A673 (cell line): Measurements from ENCODE around the gene MAG. TPM values are rescaled to one million over a fixed set of nuclear protein-coding genes. Genes with fewer than 3 reads are reported as not detected.

Source experiments
- BruUV-seq: library from RNA; stranded (reverse); fragments of 400-500 nt; replicated peaks from 2 replicates; lab custom pipeline; 2021; lab: Mats Ljungman, UMichigan
- CTCF ChIA-PET: fragments of 300-600 bp; sonication (Branson Sonifier 250); formaldehyde crosslinking; loops from one replicate; lab custom pipeline; 2022; ENCODE audit warnings: antibody characterized with exemption; lab: Charles Lee
- POLR2A ChIA-PET: fragments of 300-600 bp; sonication (Branson Sonifier 250); formaldehyde crosslinking; loops from one replicate; lab custom pipeline; 2022; ENCODE audit warnings: antibody characterized with exemption; ENCODE audit not compliant: low non-redundant PET; lab: Charles Lee
- DNase-seq: peaks from one replicate; pipeline ENCODE4 v3.0.0-alpha.2; 2015; ENCODE audit warnings: low spot score
- H3K27ac ChIP-seq: fragments of 200-600 bp; sonication (generic); 2 replicates; pipeline ENCODE4 v1.5.1; 2016; ENCODE audit warnings: mixed run types, low read depth, mild to moderate bottlenecking, mixed read lengths, antibody characterized with exemption, low read length; ENCODE audit not compliant: poor library complexity, severe bottlenecking
- H3K27me3 ChIP-seq: fragments of 200-600 bp; sonication (generic); replicated peaks from 2 replicates; pipeline ENCODE4 v1.6.1; 2017; ENCODE audit warnings: mixed run types, low read depth, mild to moderate bottlenecking, mixed read lengths, antibody characterized with exemption, low read length; ENCODE audit not compliant: insufficient read depth, poor library complexity
- H3K36me3 ChIP-seq: fragments of 200-600 bp; sonication (generic); 2 replicates; pipeline ENCODE4 v1.6.1; 2016; ENCODE audit warnings: mixed run types, mild to moderate bottlenecking, mixed read lengths, antibody characterized with exemption, low read length; ENCODE audit not compliant: insufficient read depth, poor library complexity, severe bottlenecking
- H3K4me1 ChIP-seq: fragments of 200-600 bp; sonication (generic); 2 replicates; pipeline ENCODE4 v1.6.1; 2017; ENCODE audit warnings: mixed run types, mild to moderate bottlenecking, mixed read lengths, antibody characterized with exemption, low read length; ENCODE audit not compliant: insufficient read depth, poor library complexity, severe bottlenecking
- H3K4me3 ChIP-seq: fragments of 200-600 bp; sonication (generic); 2 replicates; pipeline ENCODE4 v1.5.1; 2016; ENCODE audit warnings: low read depth, mixed run types, mild to moderate bottlenecking, mixed read lengths, low read length; ENCODE audit not compliant: poor library complexity, severe bottlenecking
- H3K9me3 ChIP-seq: fragments of 200-600 bp; sonication (generic); 2 replicates; pipeline ENCODE4 v1.6.1; 2016; ENCODE audit warnings: mixed run types, low read depth, mild to moderate bottlenecking, mixed read lengths, antibody characterized with exemption, low read length; ENCODE audit not compliant: poor library complexity, severe bottlenecking
- EZH2 ChIP-seq: fragments of 200-600 bp; sonication (generic); IDR thresholded peaks from 2 replicates; pipeline ENCODE4 v1.6.1; 2017; ENCODE audit warnings: borderline replicate concordance, low read depth, mild to moderate bottlenecking, mixed read lengths, antibody characterized with exemption, low read length; ENCODE audit not compliant: poor library complexity, severe bottlenecking
- intact Hi-C: fragments of 100-400 bp; cut with micrococcal nuclease; formaldehyde crosslinking; loops from one replicate; pipeline ENCODE4 v1.10.0; 2022; ENCODE audit not compliant: unreplicated experiment
- total RNA-seq: library from RNA; stranded (reverse); gene quantifications from 2 replicates; pipeline ENCODE4 v1.2.3, GENCODE V29; 2021
- TF ChIP-seq, protein P1 (sequence below): fragments of 300-800, 200-600 bp; sonication (generic); conservative IDR thresholded peaks from 2 replicates; pipeline ENCODE4 v1.5.1; 2017; ENCODE audit warnings: low read depth, mild to moderate bottlenecking, antibody characterized with exemption, low read length, moderate library complexity, mixed read lengths

Gene MAG
- total RNA-seq, 1 experiment from 2014 or later = not detected

DNA sequence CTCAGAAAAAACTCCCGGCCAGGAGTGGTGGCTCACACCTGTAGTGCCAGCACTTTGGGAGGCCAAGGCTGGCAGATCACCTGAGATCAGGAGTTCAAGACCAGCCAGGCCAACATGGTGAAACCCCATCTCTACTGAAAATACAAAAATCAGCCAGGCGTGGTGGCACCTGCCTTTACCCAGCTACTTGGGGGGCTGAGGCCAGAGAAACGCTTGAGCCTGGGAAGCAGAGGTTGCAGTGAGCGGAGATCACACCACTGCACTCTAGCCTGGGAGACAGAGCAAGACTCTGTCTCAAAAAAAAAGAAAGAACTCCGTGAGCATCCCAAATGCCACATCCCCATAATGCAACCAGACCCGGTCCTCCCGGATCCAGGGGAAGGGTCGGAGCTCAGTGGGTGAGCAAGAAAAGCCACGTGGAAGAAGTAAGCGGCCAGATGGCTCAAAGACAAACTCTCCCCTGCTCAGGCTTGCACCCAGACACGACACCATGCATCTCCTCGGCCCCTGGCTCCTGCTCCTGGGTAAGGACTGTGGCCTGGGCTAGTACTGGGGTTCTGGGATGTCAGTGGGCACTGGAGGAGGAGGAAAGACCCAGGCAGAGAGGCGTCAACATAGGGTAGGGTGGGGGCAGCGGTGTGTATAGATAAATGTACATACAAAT, 39.7 kb downstream of the MAG start:
- Histone ChIP-seq H3K4me1 (no peaks in the 10 kb centered on the region), H3K27me3 (peaks cover 4% of the 10 kb centered on the region), H3K27ac (no peak overlapping the region), H3K4me3 (no peak overlapping the region), H3K9me3 (no peaks in the 10 kb centered on the region), H3K36me3 (no peaks in the 10 kb centered on the region)
- CTCF ChIA-PET = no interaction called here
- POLR2A ChIA-PET = interaction anchor here (0.5 kb wide), 1 partner anchor 670 kb away, joined by 3 read pairs; no protein-coding TSS in a partner anchor
- no peak for DNase-seq
- intact Hi-C loops = no loop called here
- TF ChIP-seq EZH2 = no peak
- TF ChIP-seq, protein P1, sequence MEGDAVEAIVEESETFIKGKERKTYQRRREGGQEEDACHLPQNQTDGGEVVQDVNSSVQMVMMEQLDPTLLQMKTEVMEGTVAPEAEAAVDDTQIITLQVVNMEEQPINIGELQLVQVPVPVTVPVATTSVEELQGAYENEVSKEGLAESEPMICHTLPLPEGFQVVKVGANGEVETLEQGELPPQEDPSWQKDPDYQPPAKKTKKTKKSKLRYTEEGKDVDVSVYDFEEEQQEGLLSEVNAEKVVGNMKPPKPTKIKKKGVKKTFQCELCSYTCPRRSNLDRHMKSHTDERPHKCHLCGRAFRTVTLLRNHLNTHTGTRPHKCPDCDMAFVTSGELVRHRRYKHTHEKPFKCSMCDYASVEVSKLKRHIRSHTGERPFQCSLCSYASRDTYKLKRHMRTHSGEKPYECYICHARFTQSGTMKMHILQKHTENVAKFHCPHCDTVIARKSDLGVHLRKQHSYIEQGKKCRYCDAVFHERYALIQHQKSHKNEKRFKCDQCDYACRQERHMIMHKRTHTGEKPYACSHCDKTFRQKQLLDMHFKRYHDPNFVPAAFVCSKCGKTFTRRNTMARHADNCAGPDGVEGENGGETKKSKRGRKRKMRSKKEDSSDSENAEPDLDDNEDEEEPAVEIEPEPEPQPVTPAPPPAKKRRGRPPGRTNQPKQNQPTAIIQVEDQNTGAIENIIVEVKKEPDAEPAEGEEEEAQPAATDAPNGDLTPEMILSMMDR = no peak
- BruUV-seq = no TSS peak

DNA sequence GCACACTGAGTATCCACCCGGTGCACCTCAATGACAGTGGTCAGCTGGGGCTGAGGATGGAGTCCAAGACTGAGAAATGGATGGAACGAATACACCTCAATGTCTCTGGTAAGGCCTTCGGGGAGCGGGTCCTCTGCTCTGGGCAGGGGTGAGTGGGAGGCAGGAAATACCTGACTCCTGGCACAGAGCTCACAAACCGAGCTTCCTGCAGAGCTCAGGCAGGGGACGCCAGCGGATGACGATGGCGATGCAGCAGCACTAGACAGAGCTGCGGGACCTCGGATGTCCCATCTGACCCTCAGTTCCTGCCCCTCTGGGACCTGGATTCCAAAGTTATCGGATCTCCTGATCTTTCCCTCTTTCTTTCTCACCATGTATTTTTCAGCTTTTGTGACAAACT, 40.9 kb downstream of the MAG start:
- H3K27me3 ChIP-seq = peaks cover 4% of the 10 kb centered on the region
- H3K36me3 ChIP-seq = no peaks in the 10 kb centered on the region
- no TSS peak for BruUV-seq
- intact Hi-C loops = no loop called here
- H3K4me1 ChIP-seq = no peaks in the 10 kb centered on the region
- H3K9me3 ChIP-seq = no peaks in the 10 kb centered on the region
- H3K27ac ChIP-seq = no peak overlapping the region
- no peak for TF ChIP-seq EZH2
- TF ChIP-seq, protein P1 = no peak
- H3K4me3 ChIP-seq = no peak overlapping the region
- ChIA-PET CTCF (no interaction called here), POLR2A (no interaction called here)
- no peak for DNase-seq

DNA sequence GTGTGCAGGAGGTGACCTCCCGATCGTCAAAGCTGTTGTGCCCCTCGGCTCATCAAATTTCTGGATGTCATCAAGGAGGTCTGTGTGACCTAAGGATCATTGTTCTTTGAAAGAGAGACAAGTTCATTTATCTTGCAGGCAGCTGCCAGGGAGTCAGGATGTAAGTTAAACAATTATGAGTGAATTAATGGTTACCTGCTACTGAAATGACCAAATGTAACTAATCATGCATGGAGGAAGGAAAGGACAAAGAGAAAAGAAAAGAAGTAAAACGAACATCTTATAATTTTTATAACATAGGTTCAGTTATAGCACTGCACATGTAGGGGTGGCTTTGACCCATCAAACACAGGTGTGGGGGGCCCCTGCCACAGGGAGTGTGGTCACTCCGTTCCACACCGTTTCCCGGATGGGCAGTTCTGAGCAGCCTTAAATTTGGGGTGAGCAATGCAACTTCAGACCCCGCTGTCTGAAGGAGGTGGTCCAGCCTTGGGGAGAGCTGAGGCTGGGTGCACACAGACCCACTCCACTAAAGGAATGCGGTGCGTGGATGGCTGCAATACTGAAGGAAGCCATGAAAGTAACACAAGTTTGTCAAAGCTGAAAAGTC, 42.3 kb downstream of the MAG start:
- no TSS peak for BruUV-seq
- Histone ChIP-seq H3K9me3 (no peaks in the 10 kb centered on the region), H3K36me3 (no peaks in the 10 kb centered on the region), H3K4me3 (no peak overlapping the region), H3K4me1 (no peaks in the 10 kb centered on the region), H3K27me3 (peaks cover 4% of the 10 kb centered on the region), H3K27ac (no peak overlapping the region)
- DNase-seq = no peak
- ChIA-PET CTCF (no interaction called here), POLR2A (no interaction called here)
- TF ChIP-seq EZH2 = no peak
- TF ChIP-seq, protein P1 = no peak
- intact Hi-C loops = no loop called here
